HG03354 (cell line): ENCODE results near the gene SMIM14.
"Not testable (repeated sequence)": the region's sequence is repeated elsewhere in the genome, so short reads cannot be mapped to it uniquely, and the experiment has no call there.

Source experiments
- ATAC-seq: cut with Tn5 transposase; IDR thresholded peaks from one replicate; pipeline ENCODE4 v1.9.1; 2021; ENCODE audit warnings: mild to moderate bottlenecking; ENCODE audit not compliant: unreplicated experiment, poor library complexity, severe bottlenecking

Gene SMIM14

GRCh38 chr4:39648827-39649558 lies 10.3 kb upstream of the SMIM14 start:
- ATAC-seq, result no peak

- ATAC-seq, result no peak
Measured at GRCh38 chr4:39648213-39648612, 9.5 kb upstream of the SMIM14 start.

- no peak for ATAC-seq
Measured at GRCh38 chr4:39642885-39643552, 4.4 kb upstream of the SMIM14 start.

GRCh38 chr4:39641451-39641850 lies 2.8 kb upstream of the SMIM14 start:
- ATAC-seq, result no peak

- peak; percentile 20 for ATAC-seq
Measured at GRCh38 chr4:39637586-39638353, 895 bp downstream of the SMIM14 start.

- ATAC-seq, result no peak
Measured at GRCh38 chr4:39637221-39637585, 1.5 kb downstream of the SMIM14 start.

- ATAC-seq, result no peak
Measured at GRCh38 chr4:39636531-39637184, 2.0 kb downstream of the SMIM14 start.

GRCh38 chr4:39635023-39635422 lies 3.6 kb downstream of the SMIM14 start:
- ATAC-seq, result no peak

GRCh38 chr4:39631700-39632079 lies 7.0 kb downstream of the SMIM14 start:
- ATAC-seq, result peak; percentile 70

- no peak for ATAC-seq
Measured at GRCh38 chr4:39627413-39627812, 11.3 kb downstream of the SMIM14 start.

- ATAC-seq, result no peak
Measured at GRCh38 chr4:39626913-39627312, 11.8 kb downstream of the SMIM14 start.

GRCh38 chr4:39626261-39626660 lies 12.4 kb downstream of the SMIM14 start:
- peak; percentile 80 for ATAC-seq

- no peak for ATAC-seq
Measured at GRCh38 chr4:39621582-39621981, 17.1 kb downstream of the SMIM14 start.

- no peak for ATAC-seq
Measured at GRCh38 chr4:39620551-39621313, 17.9 kb downstream of the SMIM14 start.

GRCh38 chr4:39617534-39617933 lies 21.1 kb downstream of the SMIM14 start:
- ATAC-seq, result no peak

- ATAC-seq, result no peak
Measured at GRCh38 chr4:39616651-39617050, 22.0 kb downstream of the SMIM14 start.

- ATAC-seq, result not testable (repeated sequence)
Measured at GRCh38 chr4:39616112-39616511, 22.6 kb downstream of the SMIM14 start.

- ATAC-seq, result no peak
Measured at GRCh38 chr4:39614487-39615162, 24.0 kb downstream of the SMIM14 start.

- peak; percentile 38 for ATAC-seq
Measured at GRCh38 chr4:39613093-39613656, 25.5 kb downstream of the SMIM14 start.
